Endothelial cell of umbilical vein (primary cell): ENCODE measurements around the gene ACAD9. TPM values are rescaled to one million over a fixed set of nuclear protein-coding genes. Genes with fewer than 3 reads are reported as not detected.
"Not testable (repeated sequence)": the region's sequence is repeated elsewhere in the genome, so short reads cannot be mapped to it uniquely, and the experiment has no call there.

Experiments used
- BruUV-seq: library from RNA; stranded (reverse); fragments of 400-500 nt; replicated peaks from 2 replicates; lab custom pipeline; 2021; lab: Mats Ljungman, UMichigan
- CTCF ChIA-PET: fragments of 300-600, 350-600 bp; sonication (Branson Sonifier 250); formaldehyde crosslinking; loops from one replicate; lab custom pipeline; 2021; ENCODE audit warnings: antibody characterized with exemption, inconsistent platforms; lab: Charles Lee
- POLR2A ChIA-PET: fragments of 300-600, 350-600 bp; sonication (Branson Sonifier 250); formaldehyde crosslinking; loops from one replicate; lab custom pipeline; 2021; ENCODE audit warnings: antibody characterized with exemption, inconsistent platforms; lab: Charles Lee
- DNase-seq: peaks from one replicate; pipeline ENCODE4 v3.0.0-alpha.2; 2011; ENCODE audit warnings: low read depth, low spot score
- FAIRE-seq: peaks from 2 replicates; lab custom pipeline; 2011; peaks lifted over from hg19 to GRCh38; lab: Jason Lieb, UNC
- H2AFZ ChIP-seq: 2 replicates; pipeline ENCODE4 v1.6.0; 2012; ENCODE audit warnings: low read depth, low read length, control low read depth, inconsistent platforms
- H3K27ac ChIP-seq: 2 replicates; pipeline ENCODE4 v1.5.1; 2011; ENCODE audit warnings: low read depth, mild to moderate bottlenecking, control low read depth, low read length, moderate library complexity; ENCODE audit not compliant: insufficient read depth
- H3K27me3 ChIP-seq, 2 experiments: 2 replicates each; pipeline versions ENCODE4 v1.6.0 to v1.6.1; 2011; ENCODE audit warnings: low read length in 2 of 2, mixed read lengths in 1 of 2; ENCODE audit not compliant: control insufficient read depth in 2 of 2, insufficient read depth in 2 of 2
- H3K36me3 ChIP-seq, 2 experiments: 2 replicates in 1 of 2; 3 replicates in 1 of 2; pipeline ENCODE4 v1.5.1; 2011; ENCODE audit warnings: low read length in 2 of 2, mild to moderate bottlenecking in 1 of 2, moderate library complexity in 1 of 2; ENCODE audit not compliant: control insufficient read depth in 2 of 2, insufficient read depth in 2 of 2; ENCODE audit errors: extremely low read depth in 1 of 2
- H3K4me1 ChIP-seq: 3 replicates; pipeline ENCODE4 v1.5.1; 2011; ENCODE audit warnings: mild to moderate bottlenecking, low read length; ENCODE audit not compliant: control insufficient read depth, insufficient read depth; ENCODE audit errors: extremely low read depth
- H3K4me2 ChIP-seq: 2 replicates; pipeline ENCODE4 v1.6.1; 2011; ENCODE audit warnings: low read length, control low read depth, mixed read lengths; ENCODE audit not compliant: insufficient read depth
- H3K4me3 ChIP-seq, 3 experiments: fragments of 200-600 bp in 1 of 3; sonication (generic), shearing (Covaris generic) in 1 of 3; replicated peaks in 1 of 3; 2 replicates each; pipeline ENCODE4 v1.5.1; 2011 to 2016; ENCODE audit warnings: control low read depth in 3 of 3, low read length in 3 of 3, mild to moderate bottlenecking in 2 of 3, inconsistent platforms in 1 of 3, low read depth in 1 of 3, moderate library complexity in 1 of 3; ENCODE audit not compliant: insufficient read depth in 1 of 3
- H3K79me2 ChIP-seq: 2 replicates; pipeline ENCODE4 v1.6.0; 2012; ENCODE audit warnings: low read length, inconsistent platforms; ENCODE audit not compliant: control insufficient read depth, insufficient read depth
- H3K9ac ChIP-seq: replicated peaks from 2 replicates; pipeline ENCODE3; 2011; ENCODE audit warnings: low read length, control low read depth; ENCODE audit not compliant: insufficient read depth; ENCODE audit errors: extremely low read depth
- H3K9me1 ChIP-seq: replicated peaks from 3 replicates; pipeline ENCODE4 v1.6.0; 2011; ENCODE audit warnings: mild to moderate bottlenecking, low read length; ENCODE audit not compliant: control insufficient read depth, insufficient read depth; ENCODE audit errors: extremely low read depth
- H3K9me3 ChIP-seq: replicated peaks from 2 replicates; pipeline ENCODE4 v1.5.1; 2012; ENCODE audit warnings: low read length, inconsistent platforms; ENCODE audit not compliant: control insufficient read depth, insufficient read depth
- H4K20me1 ChIP-seq: replicated peaks from 2 replicates; pipeline ENCODE3; 2011; ENCODE audit warnings: mild to moderate bottlenecking, low read length; ENCODE audit not compliant: control insufficient read depth, insufficient read depth; ENCODE audit errors: extremely low read depth
- CTCF ChIP-seq, 2 donors: IDR thresholded peaks; 1 replicate in 1 of 2; 2 replicates in 1 of 2; pipeline ENCODE4 v1.5.1; 2011; ENCODE audit warnings: low read length in 2 of 2, mild to moderate bottlenecking in 2 of 2, moderate library complexity in 2 of 2, control low read depth in 1 of 2, inconsistent platforms in 1 of 2, low read depth in 1 of 2; ENCODE audit not compliant: insufficient read depth in 1 of 2; ENCODE audit errors: extremely low read depth in 1 of 2
- EZH2 ChIP-seq: IDR thresholded peaks from 2 replicates; pipeline ENCODE4 v1.6.1; 2012; ENCODE audit warnings: borderline replicate concordance, low read depth, mild to moderate bottlenecking, moderate library complexity, low read length, inconsistent platforms; ENCODE audit not compliant: severe bottlenecking
- POLR2A ChIP-seq: IDR thresholded peaks from 2 replicates; pipeline ENCODE4 v1.6.1; 2012; ENCODE audit warnings: low read depth, mild to moderate bottlenecking, control low read depth, low read length
- dilution Hi-C: fragments of 300-500 bp; cut with MboI; formaldehyde crosslinking; loops from one replicate; pipeline ENCODE4 v1.15.0; 2019; ENCODE audit warnings: low sequenced_read_pairs; ENCODE audit not compliant: extremely low pct_ligation_motif_present
- intact Hi-C: fragments of 100-400 bp; cut with micrococcal nuclease; formaldehyde crosslinking; loops from one replicate; pipeline ENCODE4 v1.10.0; 2022
- polyA plus RNA-seq, 4 experiments: library from polyadenylated mRNA; depleted of rRNA in 3 of 4; stranded (reverse) in 3 of 4; unstranded in 1 of 4; fragments of >200 nt; gene quantifications; 2 replicates each; pipeline versions ENCODE4 v1.2.1 to v1.2.3, GENCODE V29; 2011 to 2012; ENCODE audit warnings: missing spikeins in 1 of 4
- total RNA-seq: library from RNA; stranded (reverse); gene quantifications from 2 replicates; pipeline ENCODE4 v1.2.3, GENCODE V29; 2021

The ACAD9 gene
- total and polyA plus RNA-seq, 2 donors (not counting 3 experiments of a cell fraction or from before 2014, with no cell fraction given) = 58.6 to 65.8 TPM

- CTCF ChIA-PET = not testable (repeated sequence)
Measured at GRCh38 chr3:128830762-128831161, 48.7 kb upstream of the ACAD9 start.

GRCh38 chr3:128832979-128833378 is 46.4 kb upstream of the ACAD9 start:
- H3K36me3 ChIP-seq, BruUV-seq, H3K4me1 ChIP-seq, DNase-seq, H2AFZ ChIP-seq, H3K27me3 ChIP-seq, H4K20me1 ChIP-seq, dilution Hi-C loops, FAIRE-seq, H3K79me2 ChIP-seq, POLR2A ChIA-PET, H3K9ac ChIP-seq, intact Hi-C loops, H3K4me3 ChIP-seq, H3K9me3 ChIP-seq, H3K9me1 ChIP-seq, H3K4me2 ChIP-seq, CTCF ChIA-PET, H3K27ac ChIP-seq: not testable (repeated sequence)

More at GRCh38 chr3:128830762-128831161, 48.7 kb upstream of the ACAD9 start:
- H3K4me3 ChIP-seq, dilution Hi-C loops, FAIRE-seq, H3K27ac ChIP-seq, H3K9me3 ChIP-seq, BruUV-seq, H3K27me3 ChIP-seq, H2AFZ ChIP-seq, H4K20me1 ChIP-seq, H3K9ac ChIP-seq, H3K36me3 ChIP-seq, POLR2A ChIA-PET, intact Hi-C loops, H3K9me1 ChIP-seq, H3K4me2 ChIP-seq, H3K79me2 ChIP-seq, H3K4me1 ChIP-seq, DNase-seq: not testable (repeated sequence)

GRCh38 chr3:128835096-128835495 is 44.3 kb upstream of the ACAD9 start:
- no peaks in the 10 kb centered on the region for H3K4me1 ChIP-seq
- no peak overlapping the region for H3K4me3 ChIP-seq
- H3K27ac ChIP-seq = no peak overlapping the region
- H3K79me2 ChIP-seq = no peaks in the 10 kb centered on the region
- POLR2A ChIA-PET = no interaction called here
- TF ChIP-seq CTCF (IDR thresholded peaks at IDR 0.05; ENCODE audit: extremely low read depth in 1 of 2, insufficient read depth in 1 of 2, low read depth in 1 of 2, low read length in 2 of 2) (no peak), EZH2 (no peak), POLR2A (no peak)
- no peak for FAIRE-seq
- no peaks in the 10 kb centered on the region for H3K27me3 ChIP-seq
- H4K20me1 ChIP-seq = no peaks in the 10 kb centered on the region
- no peaks in the 10 kb centered on the region for H3K9me3 ChIP-seq
- H3K9me1 ChIP-seq = no peaks in the 10 kb centered on the region
- H3K9ac ChIP-seq = no peak overlapping the region
- H3K4me2 ChIP-seq = no peak overlapping the region
- CTCF ChIA-PET = interaction anchor here (2.1 kb wide), 1 partner anchor 10 kb away, joined by 9 read pairs; no protein-coding TSS in a partner anchor
- intact Hi-C loops = no loop called here
- BruUV-seq = no TSS peak
- H3K36me3 ChIP-seq = no peaks in the 10 kb centered on the region
- no peak overlapping the region for H2AFZ ChIP-seq
- dilution Hi-C loops = no loop called here
- no peak for DNase-seq
